H9 (cell line): ENCODE measurements around the gene OSTF1. TPM values are rescaled to one million over a fixed set of nuclear protein-coding genes. Genes with fewer than 3 reads are reported as not detected.

Experiments
- DNase-seq: peaks from one replicate; pipeline ENCODE4 v3.0.0-alpha.2; 2017
- H2AFZ ChIP-seq: one replicate; pipeline ENCODE4 v1.6.1; 2013; ENCODE audit warnings: mild to moderate bottlenecking, low read length, control low read depth, moderate library complexity
- H2AK5ac ChIP-seq: 2 replicates; pipeline ENCODE4 v1.6.1; 2013; ENCODE audit warnings: low read length, control low read depth, mixed read lengths; ENCODE audit not compliant: insufficient read length
- H2BK120ac ChIP-seq: one replicate; pipeline ENCODE4 v1.6.1; 2013; ENCODE audit warnings: low read depth, mild to moderate bottlenecking, low read length, control low read depth, inconsistent platforms; ENCODE audit not compliant: poor library complexity, severe bottlenecking
- H2BK12ac ChIP-seq: 2 replicates; pipeline ENCODE4 v1.6.1; 2013; ENCODE audit warnings: low read length, control low read depth, mixed read lengths, low read depth; ENCODE audit not compliant: insufficient read length
- H2BK15ac ChIP-seq: 2 replicates; pipeline ENCODE4 v1.6.1; 2013; ENCODE audit warnings: low read depth, low read length, control low read depth
- H2BK20ac ChIP-seq: one replicate; pipeline ENCODE4 v1.6.1; 2013; ENCODE audit warnings: low read depth, mild to moderate bottlenecking, low read length, control low read depth, inconsistent platforms; ENCODE audit not compliant: poor library complexity, severe bottlenecking
- H2BK5ac ChIP-seq: 2 replicates; pipeline ENCODE4 v1.6.1; 2013; ENCODE audit warnings: low read length, control low read depth, mixed read lengths; ENCODE audit not compliant: insufficient read length
- H3K14ac ChIP-seq: 2 replicates; pipeline ENCODE4 v1.6.1; 2013; ENCODE audit warnings: low read length, control low read depth; ENCODE audit not compliant: insufficient read depth
- H3K18ac ChIP-seq: 2 replicates; pipeline ENCODE4 v1.6.1; 2013; ENCODE audit warnings: low read depth, mild to moderate bottlenecking, mixed read lengths, low read length, control low read depth; ENCODE audit not compliant: insufficient read length
- H3K23ac ChIP-seq: 2 replicates; pipeline ENCODE4 v1.6.1; 2013; ENCODE audit warnings: low read length, control low read depth, mixed read lengths, low read depth; ENCODE audit not compliant: insufficient read length
- H3K23me2 ChIP-seq: 2 replicates; pipeline ENCODE4 v1.6.1; 2013; ENCODE audit warnings: low read depth, mild to moderate bottlenecking, mixed read lengths, low read length, control low read depth; ENCODE audit not compliant: insufficient read length, poor library complexity, severe bottlenecking
- H3K27ac ChIP-seq: 2 replicates; pipeline ENCODE4 v1.5.1; 2013; ENCODE audit warnings: low read length, control low read depth, mixed read lengths, low read depth; ENCODE audit not compliant: insufficient read length
- H3K27me3 ChIP-seq: 2 replicates; pipeline ENCODE4 v1.6.1; 2013; ENCODE audit warnings: low read length, control low read depth, inconsistent platforms; ENCODE audit not compliant: insufficient read depth
- H3K4ac ChIP-seq: 2 replicates; pipeline ENCODE4 v1.6.1; 2013; ENCODE audit warnings: low read depth, mild to moderate bottlenecking, control low read depth, inconsistent platforms, low read length, moderate library complexity
- H3K4me1 ChIP-seq: 2 replicates; pipeline ENCODE4 v1.6.1; 2013; ENCODE audit warnings: low read length, control low read depth, inconsistent platforms; ENCODE audit not compliant: insufficient read depth
- H3K4me2 ChIP-seq: 2 replicates; pipeline ENCODE4 v1.6.1; 2013; ENCODE audit warnings: low read length, control low read depth, mixed read lengths; ENCODE audit not compliant: insufficient read length, insufficient read depth
- H3K56ac ChIP-seq: 2 replicates; pipeline ENCODE4 v1.6.1; 2013; ENCODE audit warnings: low read depth, mild to moderate bottlenecking, mixed read lengths, low read length, control low read depth; ENCODE audit not compliant: insufficient read length
- H3K79me1 ChIP-seq: 2 replicates; pipeline ENCODE4 v1.6.1; 2013; ENCODE audit warnings: low read depth, mild to moderate bottlenecking, moderate library complexity, low read length, control low read depth, inconsistent platforms; ENCODE audit not compliant: insufficient read depth, poor library complexity, severe bottlenecking
- H3K79me2 ChIP-seq: 2 replicates; pipeline ENCODE4 v1.6.1; 2013; ENCODE audit warnings: low read length, control low read depth, inconsistent platforms; ENCODE audit not compliant: insufficient read depth
- H3K9ac ChIP-seq: 2 replicates; pipeline ENCODE4 v1.6.1; 2013; ENCODE audit warnings: low read length, control low read depth, mixed read lengths; ENCODE audit not compliant: insufficient read length; ENCODE audit errors: extremely low read depth
- H3K9me3 ChIP-seq: one replicate; pipeline ENCODE4 v1.6.1; 2013; ENCODE audit warnings: low read depth, low read length, inconsistent platforms; ENCODE audit not compliant: control insufficient read depth
- H3T11ph ChIP-seq: one replicate; pipeline ENCODE4 v1.6.1; 2013; ENCODE audit warnings: mild to moderate bottlenecking, low read length, control low read depth, inconsistent platforms
- H4K20me1 ChIP-seq: one replicate; pipeline ENCODE4 v1.6.1; 2013; ENCODE audit not compliant: control insufficient read depth, insufficient read length, insufficient read depth
- H4K5ac ChIP-seq: 2 replicates; pipeline ENCODE4 v1.6.1; 2013; ENCODE audit warnings: low read depth, mild to moderate bottlenecking, mixed read lengths, low read length, control low read depth; ENCODE audit not compliant: insufficient read length
- H4K8ac ChIP-seq: replicated peaks from 2 replicates; pipeline ENCODE4 v1.6.1; 2013; ENCODE audit warnings: low read length, control low read depth, mixed read lengths, low read depth; ENCODE audit not compliant: insufficient read length
- H4K91ac ChIP-seq: 2 replicates; pipeline ENCODE4 v1.6.1; 2013; ENCODE audit warnings: low read depth, mild to moderate bottlenecking, moderate library complexity, mixed read lengths, low read length, control low read depth; ENCODE audit not compliant: insufficient read length
- H3K27ac Mint-ChIP-seq, 3 experiments: 2 replicates in 2 of 3; 3 replicates in 1 of 3; pipeline ENCODE4 v1.8.0; 2020 to 2021; ENCODE audit warnings: mixed read lengths in 3 of 3, mild to moderate bottlenecking in 1 of 3, moderate library complexity in 1 of 3
- H3K27me3 Mint-ChIP-seq: 2 replicates; pipeline ENCODE4 v1.8.0; 2021; ENCODE audit warnings: low read depth, mild to moderate bottlenecking, moderate library complexity, mixed read lengths
- H3K36me3 Mint-ChIP-seq, 3 experiments: 2 replicates in 2 of 3; 3 replicates in 1 of 3; pipeline ENCODE4 v1.8.0; 2020 to 2021; ENCODE audit warnings: low read depth in 3 of 3, mixed read lengths in 3 of 3; ENCODE audit not compliant: insufficient read depth in 1 of 3
- H3K4me1 Mint-ChIP-seq, 2 experiments: 2 replicates each; pipeline ENCODE4 v1.8.0; 2020; ENCODE audit warnings: mixed read lengths in 2 of 2
- H3K4me3 Mint-ChIP-seq, 2 experiments: 2 replicates in 1 of 2; 3 replicates in 1 of 2; pipeline ENCODE4 v1.8.0; 2020 to 2021; ENCODE audit warnings: mild to moderate bottlenecking in 2 of 2, mixed read lengths in 2 of 2, moderate library complexity in 1 of 2
- H3K9me3 Mint-ChIP-seq, 2 experiments: 2 replicates in 1 of 2; 3 replicates in 1 of 2; pipeline ENCODE4 v1.8.0; 2020; ENCODE audit warnings: mild to moderate bottlenecking in 2 of 2, mixed read lengths in 2 of 2, moderate library complexity in 1 of 2
- WGBS: extraction: QIAGEN DNeasy Blood & Tissue Kit; methylation state at CpG from one replicate; pipeline ENCODE4 v1.1.7; 2013; ENCODE audit warnings: missing lambda C conversion rate, low lambda C conversion rate, mixed read lengths; ENCODE audit not compliant: insufficient read length; ENCODE audit errors: extremely low coverage; 5-methylcytosine and 5-hydroxymethylcytosine counted together
- total RNA-seq: library from RNA; stranded (reverse); gene quantifications from 2 replicates; pipeline ENCODE4 v1.2.1, GENCODE V29; 2021
- TF ChIP-seq, protein P1 (sequence below): fragments of 200-600 bp; sonication (generic); conservative IDR thresholded peaks from 3 replicates; pipeline ENCODE4 v1.8.0; 2021; ENCODE audit warnings: antibody characterized with exemption, mild to moderate bottlenecking

Gene OSTF1
- total RNA-seq, 1 experiment from 2014 or later, result 16.1 TPM

DNA sequence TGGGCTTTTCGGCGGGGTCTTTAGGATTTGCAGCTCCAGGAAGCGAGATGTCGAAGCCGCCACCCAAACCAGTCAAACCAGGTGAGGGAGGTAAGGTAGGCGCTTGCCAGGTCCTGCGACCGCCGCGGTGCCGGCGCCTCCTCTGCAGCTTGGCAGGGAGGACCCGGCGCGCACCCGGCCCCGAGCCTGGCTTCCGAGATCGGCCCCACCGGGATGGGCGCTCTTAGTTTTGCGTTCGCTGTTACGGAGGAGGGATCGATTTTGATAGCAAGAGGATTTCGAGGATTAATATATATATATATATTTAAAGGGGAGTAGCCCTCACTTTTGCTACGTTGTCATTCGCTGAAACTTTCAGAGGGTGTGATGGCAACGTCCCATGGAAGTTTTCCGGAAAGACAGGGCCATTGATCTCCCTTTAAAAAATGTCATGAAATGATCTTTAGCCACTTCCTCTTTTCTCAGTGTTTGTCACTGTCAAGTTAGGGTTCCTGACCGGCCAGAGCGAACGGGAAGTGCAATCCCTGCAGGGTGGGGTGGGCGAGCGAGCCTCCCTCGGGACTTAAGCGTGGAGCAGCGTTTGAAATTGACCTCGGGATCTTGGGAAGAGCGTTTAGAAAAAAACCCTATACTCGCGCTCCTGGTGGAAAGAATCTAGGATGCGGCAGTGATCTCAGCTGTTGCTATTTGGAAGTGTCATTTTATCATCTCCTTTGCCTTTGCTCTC, 495 bp downstream of the OSTF1 start:
- no peaks in the 10 kb centered on the region for H3K27me3 ChIP-seq
- no peaks in the 10 kb centered on the region; a peak in 1 of 5 replicates for H3K9me3 Mint-ChIP-seq
- peak overlapping the region; percentile 99 for H3K4me2 ChIP-seq
- H4K91ac ChIP-seq, result no peak overlapping the region
- no peak overlapping the region for H2BK20ac ChIP-seq
- H3K27me3 Mint-ChIP-seq, result no peaks in the 10 kb centered on the region; the same call in 1 of the 2 replicates
- H3K9ac ChIP-seq, result peak overlapping the region; percentile 64
- TF ChIP-seq, protein P1, sequence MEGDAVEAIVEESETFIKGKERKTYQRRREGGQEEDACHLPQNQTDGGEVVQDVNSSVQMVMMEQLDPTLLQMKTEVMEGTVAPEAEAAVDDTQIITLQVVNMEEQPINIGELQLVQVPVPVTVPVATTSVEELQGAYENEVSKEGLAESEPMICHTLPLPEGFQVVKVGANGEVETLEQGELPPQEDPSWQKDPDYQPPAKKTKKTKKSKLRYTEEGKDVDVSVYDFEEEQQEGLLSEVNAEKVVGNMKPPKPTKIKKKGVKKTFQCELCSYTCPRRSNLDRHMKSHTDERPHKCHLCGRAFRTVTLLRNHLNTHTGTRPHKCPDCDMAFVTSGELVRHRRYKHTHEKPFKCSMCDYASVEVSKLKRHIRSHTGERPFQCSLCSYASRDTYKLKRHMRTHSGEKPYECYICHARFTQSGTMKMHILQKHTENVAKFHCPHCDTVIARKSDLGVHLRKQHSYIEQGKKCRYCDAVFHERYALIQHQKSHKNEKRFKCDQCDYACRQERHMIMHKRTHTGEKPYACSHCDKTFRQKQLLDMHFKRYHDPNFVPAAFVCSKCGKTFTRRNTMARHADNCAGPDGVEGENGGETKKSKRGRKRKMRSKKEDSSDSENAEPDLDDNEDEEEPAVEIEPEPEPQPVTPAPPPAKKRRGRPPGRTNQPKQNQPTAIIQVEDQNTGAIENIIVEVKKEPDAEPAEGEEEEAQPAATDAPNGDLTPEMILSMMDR, result peak; percentile 48; the same call in 2 of the 3 replicates
- peak overlapping the region in 2 of 3 experiments; percentile 93 to 95; a peak in 4 of 7 replicates for H3K27ac Mint-ChIP-seq
- no peak overlapping the region for H2BK120ac ChIP-seq
- H4K5ac ChIP-seq, result no peak overlapping the region
- H3K14ac ChIP-seq, result peak overlapping the region; percentile 93; the same call in 1 of the 2 replicates
- H3K18ac ChIP-seq, result no peak overlapping the region
- H2BK5ac ChIP-seq, result no peak overlapping the region
- H2AK5ac ChIP-seq, result no peak overlapping the region
- no peak overlapping the region for H4K8ac ChIP-seq
- peak overlapping the region; percentile 84 for H2AFZ ChIP-seq
- H3K4me1 ChIP-seq, result peaks cover 2% of the 10 kb centered on the region; the same call in 1 of the 2 replicates
- no peaks in the 10 kb centered on the region for H3K79me1 ChIP-seq
- WGBS, result no CpG with 5 or more reads among the region's 43 CpGs
- peak overlapping the region; percentile 93 to 99 for H3K4me3 Mint-ChIP-seq
- H3K56ac ChIP-seq, result no peak overlapping the region
- H3K79me2 ChIP-seq, result no peaks in the 10 kb centered on the region; the same call in 1 of the 2 replicates
- no peak overlapping the region for H3K23ac ChIP-seq
- H2BK12ac ChIP-seq, result no peak overlapping the region
- no peaks in the 10 kb centered on the region for H3K9me3 ChIP-seq
- H3K36me3 Mint-ChIP-seq, result no peaks in the 10 kb centered on the region
- no peak overlapping the region for H3K4ac ChIP-seq
- H3T11ph ChIP-seq, result no peak overlapping the region
- H3K4me1 Mint-ChIP-seq, result peaks cover 36 to 39% of the 10 kb centered on the region in 2 experiments
- peak; percentile 39 for DNase-seq
- H4K20me1 ChIP-seq, result no peaks in the 10 kb centered on the region
- H3K23me2 ChIP-seq, result peaks cover 8% of the 10 kb centered on the region
- H2BK15ac ChIP-seq, result no peak overlapping the region
- no peak overlapping the region for H3K27ac ChIP-seq
